GM12865 (cell line): ENCODE results near the gene NCKIPSD.

Source experiments
- DNase-seq: peaks from one replicate; pipeline ENCODE4 v3.0.0; 2010; ENCODE audit warnings: low read depth
- H3K4me3 ChIP-seq: 2 replicates; pipeline ENCODE4 v1.5.1; 2011; ENCODE audit warnings: mild to moderate bottlenecking, low read depth, low read length, control low read depth
- TF ChIP-seq, protein P1 (sequence below): IDR thresholded peaks from 2 replicates; pipeline ENCODE4 v1.5.1; 2011; ENCODE audit warnings: low read length, control low read depth, low read depth, inconsistent platforms; ENCODE audit not compliant: insufficient read depth; ENCODE audit errors: missing control alignments

The NCKIPSD gene

GRCh38 chr3:48662753-48663488 is 22.8 kb downstream of the NCKIPSD start, which contains the start of gene CELSR3:
CELSR3 (minus strand) TSS chr3:48662886; CDS start chr3:48662634, 252 bp downstream.
- peak within 1 kb of the TSS; percentile 72 for H3K4me3 ChIP-seq
- peak; percentile 93 for DNase-seq
- TF ChIP-seq, protein P1, sequence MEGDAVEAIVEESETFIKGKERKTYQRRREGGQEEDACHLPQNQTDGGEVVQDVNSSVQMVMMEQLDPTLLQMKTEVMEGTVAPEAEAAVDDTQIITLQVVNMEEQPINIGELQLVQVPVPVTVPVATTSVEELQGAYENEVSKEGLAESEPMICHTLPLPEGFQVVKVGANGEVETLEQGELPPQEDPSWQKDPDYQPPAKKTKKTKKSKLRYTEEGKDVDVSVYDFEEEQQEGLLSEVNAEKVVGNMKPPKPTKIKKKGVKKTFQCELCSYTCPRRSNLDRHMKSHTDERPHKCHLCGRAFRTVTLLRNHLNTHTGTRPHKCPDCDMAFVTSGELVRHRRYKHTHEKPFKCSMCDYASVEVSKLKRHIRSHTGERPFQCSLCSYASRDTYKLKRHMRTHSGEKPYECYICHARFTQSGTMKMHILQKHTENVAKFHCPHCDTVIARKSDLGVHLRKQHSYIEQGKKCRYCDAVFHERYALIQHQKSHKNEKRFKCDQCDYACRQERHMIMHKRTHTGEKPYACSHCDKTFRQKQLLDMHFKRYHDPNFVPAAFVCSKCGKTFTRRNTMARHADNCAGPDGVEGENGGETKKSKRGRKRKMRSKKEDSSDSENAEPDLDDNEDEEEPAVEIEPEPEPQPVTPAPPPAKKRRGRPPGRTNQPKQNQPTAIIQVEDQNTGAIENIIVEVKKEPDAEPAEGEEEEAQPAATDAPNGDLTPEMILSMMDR: no peak

DNA sequence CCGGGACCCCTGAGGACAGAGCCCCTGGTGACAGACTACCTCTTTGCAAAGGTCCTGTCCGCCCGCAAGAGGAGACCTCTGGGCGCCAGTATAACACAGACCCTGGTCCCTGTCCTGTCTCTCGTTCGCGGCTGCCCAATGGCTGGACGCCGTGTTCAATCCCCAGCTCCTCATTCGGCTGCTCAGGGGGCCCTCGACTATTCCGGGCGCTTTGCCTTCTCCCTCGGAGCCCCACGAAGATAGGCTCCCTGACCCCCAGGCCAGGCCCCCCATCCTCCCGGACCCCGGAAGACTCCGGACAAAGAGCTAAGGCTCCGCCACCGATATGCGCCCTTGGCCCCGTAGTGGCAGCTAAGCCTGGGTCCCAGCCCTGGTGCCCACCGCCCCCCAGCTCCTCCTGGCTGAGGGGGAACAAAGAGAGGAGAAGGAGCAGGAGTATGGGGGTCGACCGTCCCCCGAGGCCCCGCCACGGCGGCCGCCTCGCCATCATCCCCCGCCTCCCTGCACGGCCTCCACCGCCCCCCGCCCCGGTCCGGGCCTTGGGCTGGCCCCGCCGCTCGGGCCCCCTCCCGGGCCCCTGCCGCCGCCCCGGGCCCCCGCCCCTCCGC is 23.5 kb downstream of the NCKIPSD start:
- H3K4me3 ChIP-seq: peak overlapping the region; percentile 47

DNA sequence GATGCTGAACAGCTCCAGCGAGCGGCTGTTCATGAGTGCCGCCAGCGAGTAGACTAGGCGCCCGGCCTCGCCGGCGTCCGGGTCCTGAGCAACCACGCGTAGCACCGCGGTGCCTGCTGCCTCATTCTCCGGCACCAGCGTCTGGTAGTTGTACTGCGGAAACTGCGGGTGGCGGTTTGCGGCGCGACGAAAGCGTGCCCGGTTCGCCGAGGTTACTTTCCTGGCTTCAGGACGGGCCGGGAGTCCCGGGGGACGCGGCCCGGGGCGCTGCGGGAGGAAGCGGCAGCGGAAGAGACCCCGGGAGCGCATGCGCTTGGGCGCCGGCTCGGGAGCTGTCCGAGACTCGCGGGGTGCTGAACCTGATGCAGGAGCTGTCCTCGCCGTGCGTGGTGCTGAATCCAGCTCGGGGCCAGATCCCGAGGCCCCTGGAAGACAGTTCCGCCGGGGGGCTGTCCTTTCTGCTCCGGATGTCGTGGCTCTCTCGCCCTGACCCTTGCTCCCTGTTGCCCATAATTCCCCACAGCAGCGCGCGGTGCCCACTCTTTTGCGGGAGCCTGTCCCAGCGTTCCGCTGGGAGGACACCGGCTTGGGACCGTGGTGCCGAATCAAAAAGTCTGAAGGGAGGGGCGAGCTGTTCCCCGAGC is 24.1 kb downstream of the NCKIPSD start:
- TF ChIP-seq, protein P1: no peak
- H3K4me3 ChIP-seq: peak overlapping the region; percentile 47; the same call in 1 of the 2 replicates
- DNase-seq: peak; percentile 70

More for the DNA sequence above, 23.5 kb downstream of the NCKIPSD start:
- no peak for DNase-seq
- TF ChIP-seq, protein P1: no peak

DNA sequence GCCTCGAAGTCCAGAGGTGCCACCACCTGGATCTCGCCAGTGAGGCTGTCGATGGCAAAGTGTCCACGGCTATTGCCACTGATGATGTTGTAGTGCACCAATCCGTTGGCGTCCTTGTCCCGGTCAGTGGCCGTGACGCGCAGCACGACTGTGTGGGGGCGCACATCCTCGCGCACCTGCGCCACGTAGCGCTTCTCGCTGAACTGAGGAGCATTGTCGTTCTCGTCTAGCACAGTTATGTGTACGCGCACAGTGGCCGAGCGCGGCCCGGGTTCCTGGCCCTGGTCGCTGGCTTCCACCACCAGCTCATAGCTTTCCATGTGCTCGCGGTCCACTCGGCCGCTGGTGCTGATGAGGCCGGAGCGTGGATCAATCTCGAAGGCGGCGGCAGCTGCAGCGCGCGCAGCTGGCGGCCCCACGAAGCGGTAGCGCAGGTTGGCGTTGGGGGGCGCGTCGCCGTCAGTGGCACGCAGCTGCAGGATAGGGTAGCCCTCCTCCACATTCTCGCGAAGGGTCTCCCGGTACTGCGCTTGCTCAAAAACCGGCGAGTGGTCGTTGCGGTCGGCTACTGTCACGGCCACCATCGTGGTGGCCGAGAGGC is 24.8 kb downstream of the NCKIPSD start:
- DNase-seq: no peak
- H3K4me3 ChIP-seq: no peak overlapping the region
- TF ChIP-seq, protein P1: no peak

DNA sequence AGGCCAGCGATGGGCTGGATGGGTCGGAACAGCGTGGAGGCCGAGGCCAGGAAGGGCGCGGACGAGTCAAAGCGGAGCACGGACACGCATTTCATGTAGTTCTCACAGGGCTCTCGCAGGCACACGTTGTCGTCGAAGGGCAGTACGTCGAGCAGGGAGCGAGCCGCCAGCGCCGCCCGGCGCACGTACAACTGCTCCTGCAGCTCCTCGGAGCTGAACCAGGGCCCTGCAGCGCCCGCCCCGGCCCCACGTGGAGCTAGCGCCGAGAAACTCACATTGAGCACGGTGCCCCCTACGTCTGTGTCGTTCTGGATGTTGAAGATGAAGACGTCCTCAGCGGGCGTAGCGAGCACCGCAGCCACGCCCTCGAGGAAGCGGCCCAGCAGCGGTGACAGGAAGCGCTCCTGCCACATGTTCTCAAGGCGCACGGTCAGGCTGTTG is 28.9 kb downstream of the NCKIPSD start:
- DNase-seq: peak; percentile 82
- peak overlapping the region; percentile 64 for H3K4me3 ChIP-seq
- TF ChIP-seq, protein P1: no peak

GRCh38 chr3:48656061-48656840 is 29.5 kb downstream of the NCKIPSD start:
- TF ChIP-seq, protein P1: peak; percentile 84
- peak overlapping the region; percentile 64 for H3K4me3 ChIP-seq
- DNase-seq: peak; percentile 92
